Endothelial cell of umbilical vein (primary cell): Measurements from ENCODE around the gene RAB40C.

ENCODE experiments used
- JUN ChIP-seq: IDR thresholded peaks from 2 replicates; pipeline ENCODE4 v1.6.1; 2011; ENCODE audit warnings: borderline replicate concordance, low read depth; ENCODE audit not compliant: insufficient read length, insufficient read depth
- POLR2AphosphoS5 ChIP-seq: IDR thresholded peaks from 2 replicates; pipeline ENCODE4 v1.6.1; 2012; ENCODE audit warnings: low read depth, mild to moderate bottlenecking, control low read depth, low read length, moderate library complexity; ENCODE audit not compliant: insufficient read depth
- TF ChIP-seq, protein P1 (sequence below), 2 donors: IDR thresholded peaks; 1 replicate in 1 of 2; 2 replicates in 1 of 2; pipeline ENCODE4 v1.5.1; 2011; ENCODE audit warnings: low read length in 2 of 2, mild to moderate bottlenecking in 2 of 2, moderate library complexity in 2 of 2, control low read depth in 1 of 2, inconsistent platforms in 1 of 2, low read depth in 1 of 2; ENCODE audit not compliant: insufficient read depth in 1 of 2; ENCODE audit errors: extremely low read depth in 1 of 2

DNA sequence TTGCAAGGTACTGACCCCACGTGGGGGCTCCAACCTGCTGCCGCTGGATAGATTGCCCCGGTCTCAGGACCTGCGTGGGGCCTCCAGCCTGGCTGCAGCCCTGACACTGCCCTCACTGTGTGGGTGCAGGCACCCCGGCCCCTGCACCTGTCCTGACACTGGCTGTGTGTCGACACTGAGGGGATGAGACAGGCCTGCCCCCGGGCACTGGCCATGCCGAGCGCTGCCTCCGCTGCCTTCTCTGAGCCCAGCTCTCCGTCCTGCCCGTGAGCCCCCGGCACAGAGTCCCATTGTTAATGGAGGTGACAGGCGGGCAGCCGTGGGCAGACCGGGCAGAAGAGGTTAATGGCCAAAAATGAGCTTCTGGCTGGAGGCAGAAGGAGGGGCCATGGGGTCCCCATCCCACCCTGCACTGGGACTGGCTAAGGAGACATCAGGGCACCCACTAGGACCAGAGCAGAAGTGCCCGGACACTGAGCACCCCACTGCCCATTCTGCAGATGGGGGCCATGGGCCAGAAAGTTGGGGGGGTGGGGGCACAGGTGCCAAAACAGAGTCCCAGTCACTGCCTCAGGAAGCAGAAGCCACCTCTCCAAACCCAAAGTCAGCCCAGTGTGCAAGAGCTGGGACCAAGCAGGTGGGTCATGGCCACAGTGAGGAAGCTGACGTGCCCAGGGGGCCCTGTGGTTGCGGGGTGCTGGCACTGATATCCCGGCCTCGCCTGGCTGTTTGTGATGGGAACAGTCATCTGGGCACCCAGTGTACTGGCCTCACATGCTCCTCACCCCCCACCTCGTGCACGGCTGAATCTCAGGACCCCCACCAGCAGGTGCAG lies 32.2 kb upstream of the RAB40C start:
- TF ChIP-seq JUN (no peak), POLR2AphosphoS5 (no peak)
- TF ChIP-seq, protein P1, sequence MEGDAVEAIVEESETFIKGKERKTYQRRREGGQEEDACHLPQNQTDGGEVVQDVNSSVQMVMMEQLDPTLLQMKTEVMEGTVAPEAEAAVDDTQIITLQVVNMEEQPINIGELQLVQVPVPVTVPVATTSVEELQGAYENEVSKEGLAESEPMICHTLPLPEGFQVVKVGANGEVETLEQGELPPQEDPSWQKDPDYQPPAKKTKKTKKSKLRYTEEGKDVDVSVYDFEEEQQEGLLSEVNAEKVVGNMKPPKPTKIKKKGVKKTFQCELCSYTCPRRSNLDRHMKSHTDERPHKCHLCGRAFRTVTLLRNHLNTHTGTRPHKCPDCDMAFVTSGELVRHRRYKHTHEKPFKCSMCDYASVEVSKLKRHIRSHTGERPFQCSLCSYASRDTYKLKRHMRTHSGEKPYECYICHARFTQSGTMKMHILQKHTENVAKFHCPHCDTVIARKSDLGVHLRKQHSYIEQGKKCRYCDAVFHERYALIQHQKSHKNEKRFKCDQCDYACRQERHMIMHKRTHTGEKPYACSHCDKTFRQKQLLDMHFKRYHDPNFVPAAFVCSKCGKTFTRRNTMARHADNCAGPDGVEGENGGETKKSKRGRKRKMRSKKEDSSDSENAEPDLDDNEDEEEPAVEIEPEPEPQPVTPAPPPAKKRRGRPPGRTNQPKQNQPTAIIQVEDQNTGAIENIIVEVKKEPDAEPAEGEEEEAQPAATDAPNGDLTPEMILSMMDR (IDR thresholded peaks at IDR 0.05; ENCODE audit: extremely low read depth in 1 of 2, insufficient read depth in 1 of 2, low read depth in 1 of 2, low read length in 2 of 2), result no peak
